NT2/D1 (cell line): ENCODE data around the gene WDR7.

ENCODE experiments used
- DNase-seq: peaks from one replicate; pipeline ENCODE4 v3.0.0-alpha.2; 2011; ENCODE audit warnings: low read depth, low spot score
- H3K27me3 ChIP-seq: 2 replicates; pipeline ENCODE4 v1.6.0; 2011; ENCODE audit warnings: mild to moderate bottlenecking; ENCODE audit not compliant: insufficient read length, insufficient read depth
- H3K36me3 ChIP-seq: 2 replicates; pipeline ENCODE4 v1.6.1; 2011; ENCODE audit warnings: mild to moderate bottlenecking, low read length, mixed read lengths; ENCODE audit not compliant: insufficient read depth, insufficient read length
- H3K4me1 ChIP-seq: 2 replicates; pipeline ENCODE4 v1.5.1; 2011; ENCODE audit not compliant: insufficient read depth, insufficient read length
- H3K4me3 ChIP-seq: 2 replicates; pipeline ENCODE4 v1.5.1; 2011; ENCODE audit warnings: low read depth; ENCODE audit not compliant: insufficient read length
- H3K9ac ChIP-seq: 2 replicates; pipeline ENCODE4 v1.6.0; 2011; ENCODE audit warnings: low read depth; ENCODE audit not compliant: insufficient read length
- H3K9me3 ChIP-seq: 2 replicates; pipeline ENCODE4 v1.5.1; 2011; ENCODE audit warnings: mild to moderate bottlenecking, low read length; ENCODE audit not compliant: insufficient read depth
- SUZ12 ChIP-seq: IDR thresholded peaks from 2 replicates; pipeline ENCODE4 v1.6.1; 2011; ENCODE audit not compliant: insufficient read length, insufficient read depth; ENCODE audit errors: extremely low read depth
- YY1 ChIP-seq: IDR thresholded peaks from 2 replicates; pipeline ENCODE4 v1.6.1; 2011; ENCODE audit not compliant: insufficient read length, insufficient read depth
- ZNF274 ChIP-seq: IDR thresholded peaks from 2 replicates; pipeline ENCODE4 v1.6.1; 2011; ENCODE audit warnings: mild to moderate bottlenecking, low read depth, low read length

Gene WDR7

DNA sequence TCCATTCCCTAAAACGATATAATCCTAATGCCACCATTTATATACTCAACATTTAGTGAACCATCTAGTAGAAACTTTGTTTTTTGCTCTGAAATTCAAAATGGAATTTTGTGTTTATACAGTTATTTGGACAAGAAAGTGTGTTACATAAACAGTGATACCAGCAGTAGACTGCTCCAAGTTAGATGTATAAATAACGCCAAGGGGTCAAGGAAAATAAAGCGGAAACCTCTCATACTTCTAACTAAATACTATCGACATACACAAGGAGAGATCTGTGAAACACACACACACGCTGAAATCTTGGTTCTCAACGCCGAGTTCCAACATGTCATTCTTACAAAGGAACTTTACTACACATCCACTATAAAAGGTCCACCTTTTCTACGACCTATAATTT, 14.0 kb upstream of the WDR7 start:
- peak overlapping the region; percentile 81 for H3K4me3 ChIP-seq
- H3K27me3 ChIP-seq, result no peaks in the 10 kb centered on the region
- H3K4me1 ChIP-seq, result no peaks in the 10 kb centered on the region
- DNase-seq, result no peak
- H3K36me3 ChIP-seq, result peaks cover 16% of the 10 kb centered on the region
- H3K9me3 ChIP-seq, result peaks cover 8% of the 10 kb centered on the region; the same call in 1 of the 2 replicates
- H3K9ac ChIP-seq, result peak overlapping the region; percentile 89
- no peak for TF ChIP-seq ZNF274
- no peak for TF ChIP-seq SUZ12

DNA sequence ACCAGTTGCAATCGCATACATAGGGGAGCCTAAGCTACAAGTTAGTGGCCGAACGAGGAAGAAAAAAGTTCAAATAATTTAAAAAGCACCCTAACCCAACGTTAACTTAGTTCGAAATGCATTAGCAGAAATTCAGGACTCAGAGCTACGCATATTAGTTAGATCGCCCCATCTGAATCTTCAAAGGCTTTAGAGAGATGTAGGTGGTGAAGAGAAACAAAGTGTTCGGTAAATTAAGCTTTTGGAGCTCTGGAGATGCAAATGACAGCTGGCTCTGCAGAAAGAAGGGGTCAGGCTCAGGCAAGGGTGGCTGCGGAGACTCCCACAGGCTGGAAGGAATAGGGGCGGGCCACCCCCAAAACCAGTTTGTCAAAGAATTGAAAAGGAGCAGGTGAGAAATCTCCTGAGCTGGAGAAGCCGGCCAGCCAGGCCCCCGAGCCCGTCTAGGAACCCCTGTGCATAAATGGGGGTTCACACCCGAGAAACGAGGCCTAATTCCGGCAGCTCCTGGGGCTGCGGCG, 13.4 kb upstream of the WDR7 start:
- peak overlapping the region; percentile 89 for H3K9ac ChIP-seq
- H3K9me3 ChIP-seq, result peaks cover 8% of the 10 kb centered on the region; the same call in 1 of the 2 replicates
- no peaks in the 10 kb centered on the region for H3K4me1 ChIP-seq
- H3K36me3 ChIP-seq, result peaks cover 12% of the 10 kb centered on the region
- no peak for TF ChIP-seq SUZ12
- TF ChIP-seq YY1, result no peak
- no peak for TF ChIP-seq ZNF274
- DNase-seq, result no peak
- peak overlapping the region; percentile 81 for H3K4me3 ChIP-seq
- H3K27me3 ChIP-seq, result no peaks in the 10 kb centered on the region

DNA sequence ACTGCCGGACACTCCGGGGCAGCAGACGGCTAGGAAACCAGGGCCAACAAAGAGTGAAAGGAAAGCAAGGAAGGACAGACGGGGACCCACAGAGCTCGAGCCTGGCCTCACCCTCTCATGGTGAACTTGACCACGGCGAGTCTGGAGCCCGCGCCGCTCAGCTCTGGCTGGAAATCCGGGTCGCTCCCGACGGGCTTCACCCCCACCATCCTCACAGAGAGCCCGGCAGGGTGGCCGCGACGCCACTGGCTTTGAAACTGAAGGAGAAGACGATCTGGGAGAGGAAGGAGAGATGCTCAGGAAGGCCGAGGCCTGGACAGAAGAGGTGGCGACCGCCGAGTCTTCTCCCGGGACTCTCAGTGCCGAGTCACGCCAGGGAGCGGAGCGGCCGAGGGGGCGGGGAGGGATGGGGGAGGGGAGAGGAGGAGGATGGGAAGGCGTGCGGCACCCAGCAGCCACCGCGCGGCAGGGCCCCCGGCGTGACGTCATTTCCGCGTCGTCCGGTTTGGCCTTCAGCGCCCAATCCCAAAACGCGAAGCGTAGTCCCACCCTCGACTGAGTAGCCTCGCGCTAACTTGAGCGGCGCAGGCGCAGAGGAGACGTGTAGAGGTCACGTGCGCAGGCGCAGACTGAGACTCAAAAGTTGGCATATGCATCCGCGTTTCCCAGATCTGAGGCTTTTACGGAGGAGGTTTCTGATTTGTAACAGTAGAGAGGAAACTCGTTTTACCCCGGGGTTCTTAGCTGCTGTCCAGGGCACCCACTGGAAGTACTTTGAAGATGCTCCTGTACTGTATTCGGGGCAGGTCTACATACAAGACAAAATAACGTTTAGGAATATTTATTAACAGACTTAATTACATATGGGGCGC, 12.7 kb upstream of the WDR7 start, which contains the start of gene TXNL1:
Gene TXNL1 (minus strand): TSS at position 361 of the 872 bp plus-strand sequence. CDS start 152 bp downstream, at position 209.
- Histone ChIP-seq H3K9me3 (peaks cover 8% of the 10 kb centered on the region; the same call in 1 of the 2 replicates), H3K4me1 (no peaks in the 10 kb centered on the region), H3K9ac (peak within 1 kb of the TSS; percentile 89), H3K36me3 (peaks cover 12% of the 10 kb centered on the region), H3K4me3 (peak within 1 kb of the TSS; percentile 81), H3K27me3 (no peaks in the 10 kb centered on the region)
- DNase-seq, result peak; percentile 93
- TF ChIP-seq SUZ12, result no peak
- no peak for TF ChIP-seq ZNF274
- TF ChIP-seq YY1, result no peak

DNA sequence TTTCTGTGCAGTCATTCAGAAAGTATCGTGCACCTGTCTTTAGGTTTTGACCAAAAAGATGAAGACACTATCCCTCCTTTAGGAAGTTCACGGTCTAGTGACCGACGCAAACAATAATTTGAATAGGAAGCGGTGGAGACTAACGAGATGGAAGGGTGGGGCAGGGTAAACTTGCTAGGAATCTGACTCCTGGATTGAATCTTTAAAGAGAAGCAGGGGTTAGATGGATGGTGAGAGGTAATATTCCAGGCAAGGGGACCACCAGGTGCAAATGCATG, 12.1 kb upstream of the WDR7 start:
- Histone ChIP-seq H3K27me3 (no peaks in the 10 kb centered on the region), H3K9ac (no peak overlapping the region), H3K4me1 (no peaks in the 10 kb centered on the region), H3K4me3 (peak overlapping the region; percentile 24), H3K36me3 (peaks cover 12% of the 10 kb centered on the region), H3K9me3 (peaks cover 8% of the 10 kb centered on the region; the same call in 1 of the 2 replicates)
- DNase-seq, result no peak
- TF ChIP-seq YY1, result no peak
- no peak for TF ChIP-seq SUZ12
- TF ChIP-seq ZNF274, result no peak

DNA sequence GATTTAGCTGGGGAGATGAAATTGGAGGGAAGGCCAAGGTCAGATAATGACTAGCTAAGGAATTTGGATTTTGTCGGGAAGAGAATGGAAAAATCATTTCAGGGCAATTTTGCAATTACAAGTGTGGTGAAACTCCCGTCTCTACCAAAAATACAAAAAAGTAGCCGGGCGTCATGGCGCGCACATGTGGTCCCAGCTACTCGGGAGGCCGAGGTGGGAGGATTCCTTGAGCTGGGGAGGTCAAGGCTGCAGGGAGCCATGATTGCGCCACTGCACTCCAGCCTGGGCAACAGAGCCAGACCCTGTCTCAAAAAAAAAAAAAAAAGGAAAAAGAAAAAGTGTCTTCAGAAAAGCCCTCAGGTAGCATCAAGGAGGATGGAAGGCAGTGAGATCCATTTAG, 11.6 kb upstream of the WDR7 start:
- Histone ChIP-seq H3K4me3 (no peak overlapping the region), H3K27me3 (no peaks in the 10 kb centered on the region), H3K9me3 (peaks cover 8% of the 10 kb centered on the region; the same call in 1 of the 2 replicates), H3K4me1 (no peaks in the 10 kb centered on the region), H3K36me3 (peaks cover 12% of the 10 kb centered on the region), H3K9ac (no peak overlapping the region)
- no peak for TF ChIP-seq YY1
- TF ChIP-seq ZNF274, result no peak
- TF ChIP-seq SUZ12, result no peak
- no peak for DNase-seq

DNA sequence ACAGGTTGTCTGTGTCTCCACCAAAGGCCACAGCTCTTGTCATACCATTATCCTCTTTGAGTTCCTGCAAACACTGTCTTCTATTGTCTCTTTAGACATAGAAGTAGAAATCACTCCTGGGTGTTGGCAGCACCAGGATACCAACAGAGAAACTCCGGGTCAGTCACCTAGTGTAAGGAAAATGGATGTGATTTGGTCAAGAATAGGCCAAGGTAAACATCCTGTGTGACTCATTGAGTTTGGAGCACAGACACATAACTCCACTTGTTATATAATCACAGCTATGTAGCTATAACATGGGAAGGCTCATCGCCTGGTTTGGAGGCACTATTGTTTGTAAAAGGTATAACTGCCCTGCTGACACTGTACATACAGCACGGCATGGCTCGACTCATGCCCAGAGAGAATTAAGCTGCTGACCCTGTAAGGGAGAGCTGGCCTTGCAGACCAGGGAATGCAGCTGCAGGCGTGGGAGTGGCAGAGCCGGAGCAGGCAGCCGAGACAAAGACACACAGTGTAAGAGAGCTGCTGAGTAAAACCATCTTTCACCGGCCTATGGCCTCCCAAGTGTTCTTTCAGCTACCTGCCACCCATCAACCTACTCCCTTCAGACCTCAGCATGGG, 9.3 kb upstream of the WDR7 start:
- TF ChIP-seq YY1, result no peak
- no peak for TF ChIP-seq SUZ12
- TF ChIP-seq ZNF274, result no peak
- Histone ChIP-seq H3K27me3 (no peaks in the 10 kb centered on the region), H3K36me3 (no peaks in the 10 kb centered on the region), H3K4me1 (no peaks in the 10 kb centered on the region), H3K4me3 (no peak overlapping the region), H3K9me3 (peaks cover 8% of the 10 kb centered on the region; the same call in 1 of the 2 replicates), H3K9ac (no peak overlapping the region)
- no peak for DNase-seq

DNA sequence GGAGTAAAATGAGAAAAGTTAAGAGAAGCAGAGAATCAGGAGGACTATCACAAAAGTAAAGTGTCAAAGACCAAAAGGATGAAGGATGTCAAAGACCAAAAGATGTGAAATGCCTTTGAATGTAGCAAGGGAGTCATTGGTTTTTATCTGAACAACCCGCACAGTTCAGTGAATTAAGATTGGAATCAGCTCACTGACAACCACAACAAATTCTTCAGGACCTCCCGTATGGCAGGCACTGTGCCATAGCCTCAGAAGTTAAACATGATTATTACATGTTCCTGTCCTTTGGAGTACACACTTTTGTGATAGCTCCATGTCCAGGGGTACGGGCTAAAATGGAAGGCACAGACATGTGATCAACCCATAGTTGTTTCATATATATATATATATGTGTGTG, 7.8 kb upstream of the WDR7 start:
- Histone ChIP-seq H3K36me3 (peaks cover 2% of the 10 kb centered on the region), H3K9me3 (peaks cover 8% of the 10 kb centered on the region; the same call in 1 of the 2 replicates), H3K4me1 (no peaks in the 10 kb centered on the region), H3K27me3 (no peaks in the 10 kb centered on the region), H3K9ac (no peak overlapping the region), H3K4me3 (no peak overlapping the region)
- TF ChIP-seq SUZ12, result no peak
- no peak for TF ChIP-seq YY1
- no peak for TF ChIP-seq ZNF274
- DNase-seq, result no peak
